ENCODE data around the gene ITGBL1. TPM values are rescaled to one million over a fixed set of nuclear protein-coding genes. Genes with fewer than 3 reads are reported as not detected.

ITGBL1 gene
- polyA plus RNA-seq, 3 donors, result not detected

- Histone ChIP-seq H2AFZ (ENCODE audit: insufficient read depth, low read depth, low read length, poor library complexity, severe bottlenecking) (no peak overlapping the region), H3K27me3 (ENCODE audit: control insufficient read depth in 2 of 2, insufficient read depth in 2 of 2, low read length in 2 of 2) (no peaks in the 10 kb centered on the region), H3K27ac (ENCODE audit: low read depth in 1 of 2, low read length in 2 of 2) (no peak overlapping the region), H3K4me3 (replicated peaks in 1 of 3; ENCODE audit: low read depth in 2 of 3, low read length in 3 of 3) (no peak overlapping the region), H3K9ac (ENCODE audit: insufficient read depth, low read length, poor library complexity, severe bottlenecking) (no peak overlapping the region), H3K4me2 (replicated peaks; ENCODE audit: extremely low read depth, low read length, poor library complexity, severe bottlenecking) (no peak overlapping the region), H3K36me3 (replicated peaks in 1 of 2; ENCODE audit: control insufficient read depth in 1 of 2, insufficient read depth in 2 of 2, low read length in 2 of 2) (no peaks in the 10 kb centered on the region), H3K79me2 (ENCODE audit: insufficient read depth, low read length) (no peaks in the 10 kb centered on the region), H3K4me1 (ENCODE audit: control insufficient read depth in 1 of 2, insufficient read depth in 2 of 2, low read length in 2 of 2) (no peaks in the 10 kb centered on the region), H3K9me3 (replicated peaks in 1 of 2; ENCODE audit: control insufficient read depth in 1 of 2, insufficient read depth in 1 of 2, low read length in 2 of 2) (no peaks in the 10 kb centered on the region), H4K20me1 (ENCODE audit: insufficient read depth, low read length) (no peaks in the 10 kb centered on the region)
- H3K4me3 Mint-ChIP-seq, result no peak overlapping the region
- no peak overlapping the region for H3K27ac Mint-ChIP-seq
- no CpG with 5 or more reads among the region's 1 CpG for WGBS (ENCODE audit: insufficient coverage)
- H3K4me1 Mint-ChIP-seq, result peaks cover 2% of the 10 kb centered on the region
- DNase-seq, result no peak
- no peak for TF ChIP-seq CTCF (IDR thresholded peaks at IDR 0.05)
- no peaks in the 10 kb centered on the region for H3K36me3 Mint-ChIP-seq
- peaks cover 0 to 2% (median 0%) of the 10 kb centered on the region in 7 donors for H3K9me3 Mint-ChIP-seq
- intact Hi-C loops (cut with micrococcal nuclease), result no loop called here
- H3K27me3 Mint-ChIP-seq (ENCODE audit: low read depth in 3 of 3), result no peaks in the 10 kb centered on the region
Observed at GRCh38 chr13:101727118-101727517, 274.6 kb downstream of the ITGBL1 start.

- Histone ChIP-seq H3K4me1 (ENCODE audit: control insufficient read depth in 1 of 2, insufficient read depth in 2 of 2, low read length in 2 of 2) (no peaks in the 10 kb centered on the region), H3K36me3 (replicated peaks in 1 of 2; ENCODE audit: control insufficient read depth in 1 of 2, insufficient read depth in 2 of 2, low read length in 2 of 2) (no peaks in the 10 kb centered on the region), H3K4me2 (replicated peaks; ENCODE audit: extremely low read depth, low read length, poor library complexity, severe bottlenecking) (no peak overlapping the region), H3K79me2 (ENCODE audit: insufficient read depth, low read length) (no peaks in the 10 kb centered on the region), H3K27me3 (ENCODE audit: control insufficient read depth in 2 of 2, insufficient read depth in 2 of 2, low read length in 2 of 2) (no peaks in the 10 kb centered on the region), H3K27ac (ENCODE audit: low read depth in 1 of 2, low read length in 2 of 2) (no peak overlapping the region), H3K9me3 (replicated peaks in 1 of 2; ENCODE audit: control insufficient read depth in 1 of 2, insufficient read depth in 1 of 2, low read length in 2 of 2) (no peaks in the 10 kb centered on the region), H4K20me1 (ENCODE audit: insufficient read depth, low read length) (no peaks in the 10 kb centered on the region), H3K4me3 (replicated peaks in 1 of 3; ENCODE audit: low read depth in 2 of 3, low read length in 3 of 3) (no peak overlapping the region), H2AFZ (ENCODE audit: insufficient read depth, low read depth, low read length, poor library complexity, severe bottlenecking) (no peak overlapping the region), H3K9ac (ENCODE audit: insufficient read depth, low read length, poor library complexity, severe bottlenecking) (no peak overlapping the region)
- no peak for TF ChIP-seq CTCF (IDR thresholded peaks at IDR 0.05)
- DNase-seq, result no peak
- peaks cover 0 to 2% (median 0%) of the 10 kb centered on the region in 7 donors for H3K9me3 Mint-ChIP-seq
- H3K27ac Mint-ChIP-seq, result no peak overlapping the region
- H3K4me3 Mint-ChIP-seq, result no peak overlapping the region
- peaks cover 2% of the 10 kb centered on the region for H3K4me1 Mint-ChIP-seq
- intact Hi-C loops (cut with micrococcal nuclease), result no loop called here
- no peaks in the 10 kb centered on the region for H3K27me3 Mint-ChIP-seq (ENCODE audit: low read depth in 3 of 3)
- no peaks in the 10 kb centered on the region for H3K36me3 Mint-ChIP-seq
Observed at GRCh38 chr13:101728021-101728420, 275.5 kb downstream of the ITGBL1 start.

All from CD14-positive monocyte (primary cell).